HepG2 (cell line): Measurements from ENCODE around the gene ETS2. TPM values are rescaled to one million over a fixed set of nuclear protein-coding genes. Genes with fewer than 3 reads are reported as not detected.

Experiments
- CC2D1A ChIP-seq: sonication (generic); formaldehyde crosslinking; IDR thresholded peaks from 2 replicates; pipeline ENCODE4 v1.8.1; 2023; ENCODE audit warnings: mild to moderate bottlenecking, missing genetic modification reagents
- CEBPB ChIP-seq: IDR thresholded peaks from 2 replicates; pipeline ENCODE4 v1.6.1; 2011; ENCODE audit warnings: low read depth, low read length, improper control_type of control experiment, borderline replicate concordance
- HCFC1 ChIP-seq: fragments of 150-350 bp; IDR thresholded peaks from 2 replicates; pipeline ENCODE4 v1.6.1; 2014; ENCODE audit warnings: low read depth, low read length
- HIVEP1 ChIP-seq: sonication (generic); formaldehyde crosslinking; IDR thresholded peaks from 2 replicates; pipeline ENCODE4 v1.4.0; 2020; ENCODE audit warnings: mild to moderate bottlenecking, missing genetic modification reagents
- HMGA1 ChIP-seq: sonication (generic); formaldehyde crosslinking; conservative IDR thresholded peaks from 2 replicates; pipeline ENCODE4 v1.4.0; 2020; ENCODE audit warnings: missing genetic modification reagents
- HNF1B ChIP-seq: sonication (generic); formaldehyde crosslinking; IDR thresholded peaks from 2 replicates; pipeline ENCODE4 v1.5.1; 2020; ENCODE audit warnings: mild to moderate bottlenecking, moderate library complexity, missing genetic modification reagents
- HNRNPK ChIP-seq: fragments of 200-400 bp; formaldehyde crosslinking; IDR thresholded peaks from 2 replicates; pipeline ENCODE4 v1.6.1; 2018; ENCODE audit warnings: low read length, low read depth, moderate library complexity, mild to moderate bottlenecking; ENCODE audit not compliant: poor library complexity, severe bottlenecking
- NFE2L1 ChIP-seq: sonication (generic); formaldehyde crosslinking; IDR thresholded peaks from 2 replicates; pipeline ENCODE4 v1.4.0; 2020; ENCODE audit warnings: missing genetic modification reagents, mild to moderate bottlenecking, borderline replicate concordance
- RBFOX2 ChIP-seq: fragments of 200-400 bp; formaldehyde crosslinking; IDR thresholded peaks from 2 replicates; pipeline ENCODE4 v1.6.1; 2017; ENCODE audit warnings: low read depth, mild to moderate bottlenecking, low read length
- SATB2 ChIP-seq: sonication (generic); formaldehyde crosslinking; IDR thresholded peaks from 2 replicates; pipeline ENCODE4 v1.5.0; 2020; ENCODE audit warnings: missing genetic modification reagents
- SMARCC2 ChIP-seq: fragments of 450-650 bp; IDR thresholded peaks from 2 replicates; pipeline ENCODE4 v1.6.1; 2017; ENCODE audit warnings: antibody characterized with exemption, mild to moderate bottlenecking
- SYNCRIP ChIP-seq: fragments of 200-400 bp; formaldehyde crosslinking; IDR thresholded peaks from 2 replicates; pipeline ENCODE4 v1.6.1; 2018; ENCODE audit warnings: mild to moderate bottlenecking, low read depth, low read length; ENCODE audit not compliant: insufficient read depth
- TFAP4 ChIP-seq: sonication (generic); IDR thresholded peaks from 2 replicates; pipeline ENCODE4 v1.6.1; 2016; ENCODE audit warnings: low read depth, borderline replicate concordance
- USF2 ChIP-seq, 2 experiments: sonication (generic) in 1 of 2; formaldehyde crosslinking in 1 of 2; IDR thresholded peaks; 2 replicates each; pipeline versions ENCODE4 v1.5.1 to v1.6.1; 2011 to 2020; ENCODE audit warnings: borderline replicate concordance in 1 of 2, low read depth in 1 of 2, low read length in 1 of 2, mild to moderate bottlenecking in 1 of 2, missing genetic modification reagents in 1 of 2, moderate library complexity in 1 of 2
- ZBTB43 ChIP-seq: sonication (generic); formaldehyde crosslinking; conservative IDR thresholded peaks from 2 replicates; pipeline ENCODE4 v1.4.0; 2020; ENCODE audit warnings: missing genetic modification reagents
- ZNF124 ChIP-seq: sonication (generic); formaldehyde crosslinking; IDR thresholded peaks from 2 replicates; pipeline ENCODE4 v1.4.0; 2020; ENCODE audit warnings: missing genetic modification reagents
- ZNF317 ChIP-seq: sonication (generic); formaldehyde crosslinking; IDR thresholded peaks from 2 replicates; pipeline ENCODE4 v1.5.0; 2020; ENCODE audit warnings: mild to moderate bottlenecking, missing genetic modification reagents
- ZNF564 ChIP-seq: sonication (generic); formaldehyde crosslinking; IDR thresholded peaks from 2 replicates; pipeline ENCODE4 v1.8.1; 2023; ENCODE audit warnings: mild to moderate bottlenecking, missing genetic modification reagents
- ZNF639 ChIP-seq: conservative IDR thresholded peaks from 2 replicates; pipeline ENCODE4 v1.6.1; 2018; ENCODE audit warnings: missing genetic modification reagents
- ZNF691 ChIP-seq: sonication (generic); formaldehyde crosslinking; IDR thresholded peaks from 2 replicates; pipeline ENCODE4 v1.4.0; 2020; ENCODE audit warnings: missing genetic modification reagents, low read depth, mild to moderate bottlenecking, borderline replicate concordance
- ZNF766 ChIP-seq: sonication (generic); formaldehyde crosslinking; IDR thresholded peaks from 2 replicates; pipeline ENCODE4 v1.5.0; 2020; ENCODE audit warnings: missing genetic modification reagents, borderline replicate concordance
- ZNF788 ChIP-seq: sonication (generic); formaldehyde crosslinking; IDR thresholded peaks from 2 replicates; pipeline ENCODE4 v1.5.0; 2020; ENCODE audit warnings: mild to moderate bottlenecking, missing genetic modification reagents, borderline replicate concordance
- polyA plus RNA-seq, 8 experiments: library from polyadenylated mRNA; depleted of rRNA in 3 of 8; stranded (reverse) in 7 of 8; unstranded in 1 of 8; fragments of >200 nt; fragmentation: Illumina TruSeq in 4 of 8; extraction: Trizol in 4 of 8; gene quantifications; 2 replicates each; pipeline versions ENCODE4 v1.2.1 to v1.2.3, GENCODE V29; 2011 to 2016; ENCODE audit warnings: low read depth in 4 of 8, missing spikeins in 1 of 8, mixed read lengths in 1 of 8; ENCODE audit not compliant: insufficient read depth in 1 of 8
- total RNA-seq, 5 experiments: library from RNA; depleted of rRNA; stranded (reverse); fragments of >200 nt; fragmentation: Illumina TruSeq; extraction: Trizol; gene quantifications; 2 replicates each; pipeline ENCODE4 v1.2.3, GENCODE V29; 2016; ENCODE audit warnings: low read depth in 1 of 5

Gene ETS2
- total and polyA plus RNA-seq, 2 of the 13 experiments (the other 11 are each of a cell fraction or from before 2014, with no cell fraction given) = 24.6 to 64.4 TPM

GRCh38 chr21:38797470-38797869 is 8.3 kb upstream of the ETS2 start (continued):
- peak; percentile 89 for TF ChIP-seq ZNF691 (CRISPR knock-in tag)
- peak; percentile 58; the same call in 1 of the 2 replicates for TF ChIP-seq ZBTB43 (CRISPR knock-in tag)
- no peak for TF ChIP-seq SATB2
- no peak for TF ChIP-seq CEBPB
- no peak for TF ChIP-seq NFE2L1 (CRISPR knock-in tag)
- no peak for TF ChIP-seq SMARCC2
- TF ChIP-seq ZNF317 (CRISPR knock-in tag) = peak; percentile 70; the same call in 1 of the 2 replicates
- no peak for TF ChIP-seq TFAP4
- no peak for TF ChIP-seq ZNF564
- no peak for TF ChIP-seq HCFC1
- 0 out of 2 replicates have a peak, but pooled peaks have one; percentile 21 for TF ChIP-seq ZNF124
- no peak for TF ChIP-seq CC2D1A
- TF ChIP-seq ZNF788 = no peak
- TF ChIP-seq HNF1B (CRISPR knock-in tag) = 0 out of 2 replicates have a peak, but pooled peaks have one; percentile 45
- no peak for TF ChIP-seq RBFOX2
- no peak for TF ChIP-seq HIVEP1 (CRISPR knock-in tag)
- TF ChIP-seq HMGA1 (CRISPR knock-in tag) = no peak
- no peak for TF ChIP-seq HNRNPK
- no peak for TF ChIP-seq ZNF639 (CRISPR knock-in tag)
- no peak for TF ChIP-seq SYNCRIP
- TF ChIP-seq USF2 (IDR thresholded peaks at IDR 0.05; ENCODE audit: low read depth, low read length) = no peak
- TF ChIP-seq USF2 (CRISPR knock-in tag; IDR thresholded peaks at IDR 0.05; ENCODE audit: borderline replicate concordance) = no peak
- TF ChIP-seq ZNF766 (CRISPR knock-in tag) = no peak
